Stimulated activated CD8-positive, alpha-beta memory T cell treated with anti-CD3 and anti-CD28 coated beads, Interleukin-15, amount 100 ng/mL, for 4 hours (primary cell): ENCODE measurements around the gene CD58.
A peak's percentile ranks its signal among the peaks of the same experiment; 100 is the strongest.
"Not testable (repeated sequence)": the region's sequence is repeated elsewhere in the genome, so short reads cannot be mapped to it uniquely, and the experiment has no call there.

ENCODE experiments used
- DNase-seq, 2 donors: peaks; one replicate each; pipeline ENCODE4 v3.0.0-alpha.2; 2020; ENCODE audit warnings: low read depth in 2 of 2

CD58 gene

DNA sequence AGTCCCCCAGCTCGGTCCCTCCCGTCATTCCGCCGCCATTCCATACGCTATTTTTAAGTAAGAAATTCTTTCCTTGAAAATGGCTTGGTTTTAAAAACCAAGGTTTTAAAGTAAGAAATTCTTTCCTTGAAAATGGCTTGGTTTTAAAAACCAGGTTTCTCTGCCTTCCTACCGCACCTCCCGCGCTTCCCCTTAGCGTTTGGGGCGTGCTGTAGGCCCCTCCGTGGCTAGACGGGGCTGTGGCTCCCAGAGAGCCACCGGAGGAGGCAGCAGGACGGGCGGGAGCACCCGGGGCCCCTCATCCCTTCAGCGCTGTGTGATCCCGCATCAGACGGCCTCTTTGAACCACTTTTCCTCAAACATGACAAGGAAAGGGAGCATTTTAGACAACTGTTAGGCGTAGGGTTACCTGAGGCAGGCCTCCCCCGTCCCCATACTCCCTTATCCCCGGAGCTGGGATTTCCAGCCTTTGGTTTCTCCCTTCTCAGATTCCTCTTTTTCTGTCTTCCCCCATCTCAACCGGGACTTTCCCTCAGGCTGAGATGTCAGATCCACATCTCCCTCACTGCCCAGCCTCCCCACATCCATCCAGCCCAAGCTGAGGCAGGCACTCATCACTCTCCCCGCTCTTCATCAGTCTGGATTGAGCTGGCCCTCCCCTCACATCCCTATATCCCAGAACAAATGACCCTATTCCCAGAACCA is 541 bp upstream of the CD58 start:
- no peak for DNase-seq

DNA sequence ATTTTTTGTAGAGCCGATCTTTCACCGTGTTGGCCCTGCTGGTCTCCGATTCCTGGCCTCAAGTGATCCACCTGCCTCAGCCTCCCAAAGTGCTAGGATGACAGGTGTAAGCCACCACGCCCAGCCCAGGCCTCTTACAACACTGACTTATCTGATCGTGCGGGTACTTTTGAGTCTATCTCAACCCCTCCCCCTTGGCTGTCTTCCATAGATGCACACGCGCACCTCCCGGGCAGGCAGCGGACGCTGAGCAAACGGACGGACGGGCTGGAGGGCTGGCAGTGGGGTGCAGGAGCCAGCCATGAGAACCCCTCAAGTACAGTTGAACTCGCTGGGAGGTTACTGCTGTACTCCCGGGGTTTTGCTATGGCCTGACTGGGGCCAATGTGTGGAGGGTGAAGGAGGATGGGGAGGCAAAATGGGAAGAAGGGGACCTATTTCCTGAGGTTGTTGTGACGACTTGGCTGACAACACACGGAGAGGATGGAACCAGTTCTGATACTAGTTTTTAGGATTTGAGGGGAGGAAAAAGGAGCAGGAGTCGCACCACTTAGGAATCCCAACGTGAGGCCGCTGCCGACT is 959 bp downstream of the CD58 start:
- peak in 1 of 2 donors; percentile 34 for DNase-seq

DNA sequence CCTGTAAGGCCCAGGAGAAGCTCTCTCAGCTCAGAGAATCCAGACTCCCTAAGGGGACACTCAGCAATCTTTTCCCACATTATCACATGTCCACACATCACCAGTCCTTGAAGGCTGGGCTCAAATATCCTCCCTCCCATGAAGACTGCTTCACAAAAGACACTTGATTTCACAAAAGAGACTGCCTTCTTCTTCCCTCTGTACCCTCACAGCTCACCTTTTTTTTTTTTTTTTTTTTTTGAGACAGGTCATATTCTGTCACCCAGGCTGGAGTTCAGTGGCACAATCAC is 1.5 kb downstream of the CD58 start:
- no peak for DNase-seq

DNA sequence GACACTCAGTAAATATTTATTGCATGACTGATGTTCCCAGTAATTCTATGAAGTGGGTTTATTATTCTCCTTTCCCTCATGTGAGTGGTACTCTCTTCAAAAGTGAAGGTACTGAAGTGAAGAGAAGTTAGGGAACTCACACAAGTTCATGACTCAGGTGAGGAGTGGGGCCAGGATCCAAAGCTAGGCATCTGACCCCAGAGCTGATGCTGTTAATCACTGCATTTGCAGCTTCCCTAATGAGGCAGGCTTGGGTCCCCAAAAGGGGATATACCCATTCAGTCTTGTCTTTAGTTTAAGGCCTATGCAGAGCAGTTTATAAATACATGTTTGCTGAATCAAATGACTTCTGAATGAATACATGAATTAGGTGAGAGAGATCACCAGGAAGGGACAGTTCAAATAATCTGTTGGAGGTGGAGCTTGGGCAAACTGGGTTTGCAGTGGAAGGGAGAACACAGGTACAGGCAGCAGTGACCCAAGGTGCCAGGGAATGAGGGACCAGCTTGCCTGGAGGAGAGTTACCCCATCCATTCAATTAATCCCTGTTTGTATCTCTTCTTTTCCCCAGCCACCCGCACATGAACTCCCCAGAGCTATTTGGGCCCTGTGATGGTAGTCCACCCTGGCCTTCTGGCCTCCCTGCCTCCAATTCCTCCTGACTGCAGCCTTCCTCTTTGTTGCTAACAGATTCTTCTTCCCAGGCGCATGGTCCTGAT is 2.0 kb downstream of the CD58 start:
- DNase-seq = no peak

DNA sequence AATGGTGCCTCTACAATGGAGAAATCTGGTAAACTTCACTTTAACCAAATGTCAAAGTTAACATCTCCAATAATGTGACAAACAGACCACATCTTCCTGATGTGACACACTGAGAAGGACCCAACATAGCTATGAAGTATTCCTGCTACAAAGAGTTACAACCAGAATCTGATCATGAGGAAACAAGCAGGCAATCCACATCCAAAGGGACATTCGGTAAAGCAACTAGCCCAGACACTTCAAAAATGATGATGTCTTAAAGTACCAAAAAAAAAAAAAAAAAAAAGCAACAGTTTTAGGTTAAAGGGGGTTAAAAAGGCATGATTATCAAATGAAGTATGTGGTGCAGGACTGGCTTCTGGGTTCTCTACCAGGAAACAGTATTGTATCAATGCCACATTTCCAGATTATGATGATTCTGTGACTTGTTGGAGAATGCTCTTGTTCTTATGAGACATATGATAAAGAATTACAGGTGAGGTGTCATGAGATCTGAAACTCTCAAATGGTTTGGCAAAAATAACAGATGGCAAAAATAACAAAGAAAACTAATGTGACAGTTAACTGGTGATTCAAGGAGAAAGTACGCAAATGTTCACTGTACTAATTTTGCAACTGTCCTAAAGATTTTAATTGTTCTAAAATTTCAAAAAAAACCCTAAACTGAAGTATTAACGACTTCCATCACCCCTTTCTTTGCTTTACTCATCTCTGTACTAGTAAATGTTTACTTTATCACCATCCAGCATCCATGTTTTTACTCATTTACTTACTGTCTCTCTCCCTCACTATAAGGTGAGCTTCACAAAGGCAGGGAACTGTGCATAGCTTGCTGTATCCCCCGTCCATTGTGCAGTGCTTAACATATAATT is 2.8 kb downstream of the CD58 start:
- DNase-seq = no peak

DNA sequence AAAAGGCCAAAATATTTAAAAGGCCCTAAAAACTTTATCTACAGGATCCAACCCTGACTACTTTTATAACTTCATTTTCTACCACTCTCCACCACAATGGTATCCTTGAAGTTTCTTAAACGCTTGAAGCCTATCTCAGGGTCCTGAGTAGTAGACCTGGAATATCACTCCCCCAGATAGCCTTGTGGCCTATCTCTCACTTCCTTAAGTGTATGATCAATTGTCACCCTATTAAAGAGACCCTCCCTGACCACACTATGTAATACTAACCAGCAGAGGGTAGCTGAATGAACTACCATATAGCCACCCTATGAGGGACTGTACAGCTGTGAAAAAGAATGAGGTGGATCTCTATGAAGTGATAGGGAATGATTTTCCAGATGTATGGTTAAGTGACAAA is 5.6 kb downstream of the CD58 start:
- DNase-seq = no peak

DNA sequence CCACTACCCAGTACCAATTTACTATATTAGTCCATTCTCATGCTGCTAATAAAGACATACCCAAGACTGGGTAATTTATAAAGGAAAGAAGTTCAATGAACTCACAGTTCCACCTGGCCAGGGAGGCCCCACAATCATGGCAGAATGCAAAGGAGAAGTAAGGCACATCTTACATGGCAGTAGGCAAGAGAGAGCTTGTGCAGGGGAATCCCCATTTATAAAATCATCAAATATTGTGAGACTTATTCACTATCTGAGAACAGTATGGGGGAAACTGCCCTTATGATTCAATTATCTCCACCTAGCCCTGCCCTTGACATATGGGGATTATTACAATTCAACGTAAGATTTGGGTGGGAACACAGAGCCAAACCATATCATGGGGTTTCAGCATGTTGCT is 6.4 kb downstream of the CD58 start:
- no peak for DNase-seq

DNA sequence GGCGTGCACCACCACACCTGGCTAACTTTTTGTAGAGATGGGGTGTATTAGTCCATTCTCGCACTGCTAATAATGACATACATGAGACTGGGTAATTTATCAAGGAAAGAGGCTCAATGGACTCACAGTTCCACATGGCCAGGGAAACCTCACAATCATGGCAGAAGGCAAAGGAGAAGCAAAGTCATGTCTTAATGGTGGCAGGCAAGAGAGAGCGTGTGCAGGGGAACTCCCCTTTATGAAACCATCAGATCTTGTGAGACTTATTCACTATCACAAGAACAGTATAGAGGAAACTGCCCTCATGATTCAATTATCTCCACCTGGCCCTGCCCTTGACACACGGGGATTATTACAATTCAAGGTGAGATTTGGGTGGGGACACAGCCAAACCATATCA is 8.4 kb downstream of the CD58 start:
- DNase-seq = not testable (repeated sequence)

DNA sequence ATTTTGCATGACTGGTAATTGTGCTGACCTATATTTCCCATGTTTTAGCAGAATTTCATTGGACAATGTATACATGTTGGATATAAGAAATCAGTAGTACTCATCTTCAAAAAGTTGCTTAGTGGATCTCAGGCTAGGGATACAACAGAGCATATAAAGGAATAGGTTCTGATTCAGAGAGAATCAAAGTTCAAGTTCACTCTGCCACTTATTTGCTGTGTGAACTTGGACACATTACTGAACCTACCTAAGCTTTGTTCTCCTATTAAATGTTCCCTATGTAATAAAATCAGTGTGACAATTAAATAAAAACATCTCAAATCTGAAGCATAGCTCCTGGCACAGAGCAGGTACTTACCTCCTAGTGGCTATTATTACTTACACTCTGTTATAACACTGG is 9.3 kb downstream of the CD58 start:
- DNase-seq = no peak

DNA sequence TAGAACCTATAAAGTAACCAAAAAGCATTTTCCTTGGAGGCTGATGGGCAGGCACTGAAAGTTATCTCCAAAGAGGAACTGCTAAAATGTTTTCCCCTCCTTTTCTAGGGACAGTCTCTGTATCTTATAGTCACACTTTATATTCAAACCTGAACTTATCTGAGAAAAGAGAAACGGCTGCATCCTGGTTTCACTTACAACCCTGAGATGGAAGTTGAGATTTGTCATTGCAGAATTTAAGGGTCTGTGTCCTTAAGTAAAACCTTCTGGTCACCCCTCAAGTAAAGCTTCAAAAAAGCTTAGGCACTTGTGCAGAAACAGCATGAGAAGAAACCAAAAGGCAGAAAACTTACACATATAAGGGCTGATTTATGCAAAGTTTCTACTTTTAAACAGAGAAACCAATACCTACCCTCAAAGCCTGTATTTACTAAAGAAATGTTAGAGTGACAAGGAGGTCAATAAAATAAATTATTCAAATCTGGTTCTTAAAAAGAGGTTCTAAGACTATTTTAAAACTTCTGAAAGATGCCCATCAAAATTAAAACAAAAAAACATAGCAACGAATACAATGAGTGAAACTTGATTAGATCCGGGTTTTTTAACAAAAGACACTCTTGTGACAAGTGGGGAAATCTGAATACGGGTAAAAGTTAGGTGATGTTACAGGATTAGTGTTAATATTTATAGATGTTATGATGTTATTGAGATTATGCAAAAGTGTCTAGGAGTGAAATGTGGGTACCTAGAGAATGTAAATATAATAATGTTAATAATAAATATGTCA is 9.9 kb downstream of the CD58 start:
- no peak for DNase-seq

DNA sequence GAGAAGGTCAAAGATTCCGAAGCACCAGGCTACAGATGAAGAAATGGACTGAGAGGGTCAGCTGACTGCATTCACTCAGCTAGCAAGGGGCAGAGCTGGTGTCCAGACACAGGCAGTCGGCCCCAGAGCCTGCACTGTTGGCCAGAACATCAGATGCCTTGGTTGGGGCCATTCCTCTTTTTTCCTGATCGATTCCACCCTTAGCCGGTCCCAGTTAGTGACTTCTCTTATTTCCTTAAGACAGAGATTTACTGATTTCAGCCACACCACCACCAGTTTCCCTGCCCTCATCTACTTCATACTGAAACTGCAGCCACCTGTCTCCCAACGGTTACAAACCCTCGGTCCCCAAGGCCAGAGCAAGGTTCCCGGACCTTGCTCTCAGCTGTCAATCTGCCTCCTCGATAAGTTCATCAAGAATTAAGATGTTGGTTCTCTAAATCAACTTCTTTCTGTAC is 11.5 kb downstream of the CD58 start:
- no peak for DNase-seq

DNA sequence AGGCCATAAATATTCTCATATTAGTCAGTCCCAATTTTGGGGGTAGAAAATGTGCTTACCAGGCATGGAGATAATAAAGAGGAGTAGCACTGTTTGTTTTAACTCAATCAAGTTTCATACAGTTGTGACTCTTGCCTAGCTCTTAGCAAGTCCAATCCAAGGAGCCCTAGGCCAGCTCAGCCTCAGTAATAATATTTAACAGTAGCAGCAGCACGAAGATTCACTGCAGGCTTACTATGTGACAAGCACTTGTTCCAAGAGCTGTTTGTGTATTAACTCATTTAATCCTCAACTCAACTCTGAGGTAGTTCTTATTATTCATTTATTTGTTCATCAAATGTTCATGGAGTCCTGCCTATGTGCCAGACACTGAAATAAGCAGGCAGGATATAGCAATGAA is 12.3 kb downstream of the CD58 start:
- no peak for DNase-seq

DNA sequence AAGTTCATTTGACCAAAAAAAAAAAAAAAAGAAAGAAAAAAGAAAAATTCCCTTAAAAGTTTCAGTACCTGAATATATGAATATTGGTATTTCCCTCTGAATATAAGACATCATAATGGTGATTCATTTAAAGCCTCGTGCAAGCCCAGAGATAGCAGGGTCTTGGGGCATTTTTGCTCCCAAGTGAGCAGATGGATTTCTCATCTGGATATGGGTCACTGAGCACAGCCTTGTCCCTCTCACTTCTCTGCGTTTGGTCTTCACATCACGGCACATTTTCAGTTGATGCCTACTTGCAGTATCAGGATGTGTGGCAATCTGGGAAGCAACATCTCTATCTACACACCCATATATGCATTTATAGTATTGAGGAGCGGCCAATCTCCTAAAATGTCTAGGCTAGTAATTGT is 12.7 kb downstream of the CD58 start:
- DNase-seq = no peak

DNA sequence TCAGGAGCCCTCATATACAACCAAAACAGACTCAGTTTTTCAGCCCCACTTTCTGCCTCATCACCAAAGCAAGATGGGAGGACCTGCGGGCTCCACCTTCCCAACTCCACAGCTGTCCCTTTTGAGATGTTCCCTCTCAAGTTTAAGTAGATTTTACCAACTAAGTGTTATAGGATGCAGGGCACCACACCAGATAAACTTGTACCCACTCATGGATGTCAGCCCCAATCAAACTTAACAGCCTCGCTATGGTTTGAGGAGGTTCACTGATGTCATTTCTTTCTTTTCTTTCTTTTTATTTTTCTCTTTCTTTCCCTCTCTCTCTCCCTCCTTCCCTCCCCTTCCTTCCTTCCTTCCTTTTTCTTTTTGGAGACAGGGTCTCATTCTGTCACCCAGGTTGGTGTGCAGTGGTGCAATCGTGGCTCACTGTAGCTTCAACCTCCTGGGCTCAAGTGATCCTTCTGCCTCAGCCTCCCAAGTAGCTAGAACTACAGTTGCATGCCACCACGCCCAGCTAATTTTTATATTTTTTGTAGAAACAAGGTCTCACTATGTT is 13.4 kb downstream of the CD58 start:
- DNase-seq = no peak

DNA sequence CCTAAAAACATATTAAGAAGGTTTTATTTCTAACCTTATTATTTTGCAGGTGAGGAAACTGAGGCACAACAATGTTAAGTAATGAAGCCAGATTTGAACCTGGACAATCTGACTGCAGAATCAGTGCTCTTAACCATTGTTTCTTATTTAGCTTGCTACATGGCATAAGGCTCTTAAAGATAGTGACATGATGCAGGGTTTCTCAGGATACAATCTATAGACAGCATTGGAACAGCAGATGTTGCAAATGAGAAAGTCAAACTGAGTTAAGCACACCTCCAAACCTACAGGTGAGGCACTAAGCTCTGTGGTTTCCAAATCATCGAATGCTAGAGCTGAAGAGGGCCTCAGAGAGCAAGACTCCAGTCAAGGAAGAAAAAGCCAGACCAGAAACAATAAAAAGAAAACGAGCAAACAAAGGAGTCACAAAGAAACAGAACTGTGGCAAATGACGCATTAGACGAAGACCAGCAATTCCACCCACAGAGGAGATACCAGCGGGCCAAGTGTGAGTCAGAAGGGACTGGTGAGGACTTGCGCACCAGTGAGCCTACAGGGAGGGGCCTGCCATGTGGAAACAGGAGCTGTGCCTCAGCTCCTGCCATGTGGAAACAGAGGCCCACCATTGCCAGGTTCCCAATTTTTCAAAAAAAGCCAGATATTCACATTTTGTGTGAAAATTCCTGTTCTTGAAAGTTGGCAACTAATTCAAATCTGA is 14.4 kb downstream of the CD58 start:
- peak; percentile 51 to 66 for DNase-seq

DNA sequence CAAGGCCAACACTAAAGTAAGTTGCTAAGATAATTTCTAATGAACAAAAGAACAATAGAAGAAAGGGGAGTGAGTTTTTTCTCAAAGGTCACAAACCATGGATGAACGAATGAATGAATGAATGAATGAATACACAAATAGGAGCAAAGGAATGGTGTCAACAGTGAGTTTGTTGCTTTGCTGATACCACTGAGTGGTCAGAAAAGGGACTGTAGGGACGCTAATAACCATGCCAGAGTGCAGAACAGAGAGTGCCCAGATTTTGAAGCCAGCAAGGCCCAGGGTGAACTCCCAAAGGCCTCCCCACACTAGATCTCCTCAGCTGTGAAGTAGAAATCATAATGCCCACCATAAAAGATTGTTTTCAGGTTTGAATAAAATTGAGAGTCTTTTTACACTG is 15.9 kb downstream of the CD58 start:
- no peak for DNase-seq

DNA sequence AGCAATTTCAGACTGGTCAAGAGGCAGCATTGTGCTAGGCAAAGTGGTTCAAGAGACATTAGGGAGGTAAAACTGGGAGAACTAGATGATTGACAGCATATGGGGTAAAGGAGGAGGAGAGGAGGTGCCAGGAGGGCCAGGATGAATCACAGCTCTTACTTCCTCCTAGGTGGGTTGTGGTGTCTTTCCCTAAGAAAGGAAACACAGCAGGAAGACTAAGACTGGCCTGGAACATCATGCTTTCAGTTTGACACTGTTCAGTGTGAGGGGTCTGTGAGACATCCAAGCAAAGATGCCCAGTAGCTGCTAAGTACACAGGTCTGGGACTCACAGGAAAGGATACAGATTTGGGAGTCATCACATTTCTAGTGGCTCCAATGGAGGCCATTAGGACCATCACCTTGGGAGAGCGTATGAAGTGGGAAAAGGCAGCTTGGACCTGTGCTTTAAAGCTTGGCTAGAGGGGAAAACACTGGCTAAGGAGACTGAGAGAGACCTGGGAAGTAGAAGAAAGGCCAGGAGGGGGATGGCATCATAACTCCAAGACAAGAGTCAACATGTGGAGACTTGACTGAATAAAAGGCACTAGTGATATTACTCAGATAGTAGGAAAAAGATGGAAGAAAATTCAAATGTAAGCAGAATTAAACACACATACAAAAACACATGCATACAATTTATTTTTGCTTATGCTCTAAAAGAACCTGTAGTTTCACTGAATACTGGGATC is 17.3 kb downstream of the CD58 start:
- DNase-seq = no peak

DNA sequence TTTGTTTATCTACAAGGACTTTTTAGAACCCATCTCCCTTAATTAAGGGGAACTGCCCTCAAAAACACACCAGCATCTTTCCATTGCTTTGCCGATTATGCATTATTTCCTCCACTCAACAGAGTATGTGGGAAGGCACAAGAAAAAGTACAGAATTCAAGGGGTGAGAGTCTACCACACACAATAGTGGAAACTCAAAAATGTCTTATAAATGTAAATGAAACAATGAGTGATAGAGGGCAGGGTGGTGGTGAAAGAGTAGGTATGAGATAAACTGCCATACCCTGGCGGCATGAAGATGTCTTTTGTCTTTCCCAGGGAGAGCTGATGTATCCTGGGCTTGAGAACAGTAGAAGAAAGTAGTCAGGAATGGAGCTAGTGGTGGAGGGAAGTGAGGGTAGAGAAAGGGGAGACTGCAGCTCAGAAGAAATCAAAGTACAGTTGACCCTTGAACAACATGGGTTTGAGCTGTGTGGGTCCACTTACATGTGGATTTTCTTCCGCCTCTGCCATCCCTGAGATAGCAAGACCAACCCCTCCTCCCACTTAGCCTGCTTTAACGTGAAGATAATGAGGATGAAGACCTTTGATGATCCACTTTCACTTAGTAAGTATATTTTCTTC is 24.4 kb downstream of the CD58 start:
- DNase-seq = no peak

DNA sequence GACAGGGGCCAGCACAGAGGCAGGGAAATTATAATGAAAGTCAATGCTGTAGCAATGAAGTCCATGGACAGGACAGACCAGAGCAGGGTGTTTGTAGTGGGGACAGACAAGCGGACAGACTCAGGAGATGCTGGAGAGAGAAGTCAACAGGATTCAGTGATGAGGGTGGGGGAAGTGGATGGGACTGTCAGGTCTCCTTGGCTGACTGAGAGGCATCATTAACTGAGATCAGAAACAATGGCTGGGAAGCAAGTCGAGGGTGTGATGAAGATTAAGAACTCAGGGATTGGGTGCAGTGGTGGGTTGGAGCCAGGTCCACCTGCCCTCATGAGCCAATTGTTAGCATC is 25.5 kb downstream of the CD58 start:
- no peak for DNase-seq
